IMR-90 (cell line): ENCODE results near the gene TRIM6.

ENCODE experiments used
- CEBPB ChIP-seq: IDR thresholded peaks from 2 replicates; pipeline ENCODE4 v1.6.1; 2012; ENCODE audit warnings: low read depth, low read length, improper control_type of control experiment
- CTCF ChIP-seq: conservative IDR thresholded peaks from 2 replicates; pipeline ENCODE4 v1.5.1; 2012; ENCODE audit warnings: mild to moderate bottlenecking, low read depth, low read length, improper control_type of control experiment
- FOS ChIP-seq: fragments of 150-350 bp; IDR thresholded peaks from 2 replicates; pipeline ENCODE4 v1.6.1; 2016; ENCODE audit warnings: low read depth, low read length
- POLR2A ChIP-seq: IDR thresholded peaks from 2 replicates; pipeline ENCODE4 v1.6.1; 2012; ENCODE audit warnings: mild to moderate bottlenecking, low read depth, low read length
- SMC3 ChIP-seq: fragments of 150-350 bp; IDR thresholded peaks from 2 replicates; pipeline ENCODE4 v1.6.1; 2016; ENCODE audit warnings: low read depth, mild to moderate bottlenecking, antibody characterized with exemption, low read length, moderate library complexity

GRCh38 chr11:5646139-5646538 lies 49.7 kb downstream of the TRIM6 start:
- TF ChIP-seq FOS (no peak), CEBPB (no peak), CTCF (no peak), POLR2A (no peak), SMC3 (no peak)
